Measurements from ENCODE around the gene TFAP2D.

Gene TFAP2D

DNA sequence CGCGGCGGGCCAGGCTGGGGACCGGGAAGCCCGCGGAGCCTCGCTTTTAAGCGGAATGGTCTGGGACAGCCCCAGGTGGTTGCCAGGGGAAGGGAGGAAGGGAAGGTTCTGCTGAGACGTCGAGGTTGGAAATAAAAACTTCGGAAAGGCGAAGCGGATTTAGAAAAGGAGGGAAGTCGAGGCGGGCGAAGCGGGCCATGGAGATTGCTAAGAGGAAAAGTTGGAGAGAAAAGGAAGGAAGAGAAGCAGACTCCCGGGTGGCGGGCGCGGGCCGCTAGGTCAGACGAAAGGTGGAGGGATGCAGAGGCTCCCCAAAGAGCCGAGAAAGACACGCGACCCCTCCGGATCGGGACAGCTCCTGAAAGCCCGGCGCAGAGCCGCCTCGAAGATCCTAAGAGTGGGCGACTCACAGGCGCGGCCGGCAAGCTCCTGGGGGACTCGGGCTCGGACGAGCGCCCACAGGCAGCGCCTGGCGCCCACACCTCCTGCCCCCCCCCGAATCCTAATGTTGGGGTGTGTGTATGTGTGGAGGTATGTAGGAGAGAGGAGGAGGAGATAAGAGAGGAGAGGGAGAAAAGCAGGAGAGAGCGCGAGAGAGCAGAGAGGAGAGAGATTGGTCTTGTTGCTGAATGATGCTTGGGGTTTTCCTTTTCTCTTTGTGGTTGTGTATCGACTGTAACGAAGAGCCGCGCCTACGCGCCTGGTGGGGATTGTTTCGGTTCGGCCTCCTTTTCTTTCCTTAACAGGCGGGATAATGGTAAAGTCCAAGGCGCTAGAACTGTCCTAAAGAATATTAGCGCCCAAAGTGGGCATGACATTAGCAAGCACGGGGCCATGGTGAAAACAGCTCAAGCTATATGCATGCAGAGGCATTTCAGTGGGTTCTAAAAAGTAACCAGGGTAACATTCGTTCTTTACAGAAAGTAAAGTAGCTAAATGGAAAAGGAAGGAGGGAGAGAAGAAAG, 106.9 kb downstream of the TFAP2D start:
- peak in 1 of 2 donors; percentile 0 for DNase-seq

DNA sequence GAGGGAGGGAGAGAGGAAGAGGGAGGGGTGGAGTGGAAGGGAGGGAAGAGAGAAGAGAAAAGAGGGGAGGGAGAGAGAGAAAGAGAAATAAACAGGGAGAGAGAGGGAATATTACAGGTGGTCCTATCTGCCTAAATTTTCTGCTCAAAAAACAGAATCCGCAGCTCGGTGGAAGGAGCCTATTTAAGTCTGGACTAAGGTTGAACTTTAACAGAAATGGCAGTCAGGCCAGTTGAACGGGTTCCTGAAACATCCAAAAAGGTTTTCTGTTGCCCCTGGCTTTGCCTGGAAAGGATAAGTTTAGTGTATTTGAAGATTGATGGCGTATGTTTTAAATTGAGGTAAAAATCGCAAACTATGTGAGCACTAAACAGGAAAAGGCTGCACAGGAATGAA, 107.5 kb downstream of the TFAP2D start:
- DNase-seq, result no peak

DNA sequence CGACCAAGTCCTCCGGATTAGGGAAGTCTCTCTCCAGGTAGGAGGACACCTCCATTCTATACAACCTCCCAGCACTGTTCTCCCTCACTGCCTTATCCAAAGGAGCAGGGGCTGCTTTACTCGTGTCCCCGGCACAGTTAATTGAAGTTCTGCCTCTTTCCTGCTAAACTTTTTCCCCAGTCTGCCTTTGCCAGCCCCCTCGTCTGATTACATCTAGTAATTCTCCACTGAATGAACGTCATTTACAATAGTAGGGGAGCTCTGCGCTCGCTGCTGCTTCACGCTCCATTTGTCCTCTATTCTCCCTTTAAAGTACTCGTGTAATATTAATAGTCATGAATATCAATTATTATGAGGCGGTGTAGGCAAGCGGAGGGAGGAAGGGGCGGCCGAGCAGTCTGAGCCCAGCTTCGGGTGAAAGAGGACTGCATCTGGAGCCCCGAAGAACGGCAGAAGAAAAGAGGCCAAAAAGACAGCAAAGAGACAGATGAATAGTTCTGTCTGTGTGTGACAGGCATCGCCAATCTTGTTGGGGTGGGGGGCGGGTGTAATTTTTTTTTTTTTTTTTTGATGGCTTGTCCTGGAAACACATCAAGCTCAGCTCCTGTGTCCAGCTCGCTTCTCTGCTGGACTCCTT, 108.2 kb downstream of the TFAP2D start:
- no peak for DNase-seq

DNA sequence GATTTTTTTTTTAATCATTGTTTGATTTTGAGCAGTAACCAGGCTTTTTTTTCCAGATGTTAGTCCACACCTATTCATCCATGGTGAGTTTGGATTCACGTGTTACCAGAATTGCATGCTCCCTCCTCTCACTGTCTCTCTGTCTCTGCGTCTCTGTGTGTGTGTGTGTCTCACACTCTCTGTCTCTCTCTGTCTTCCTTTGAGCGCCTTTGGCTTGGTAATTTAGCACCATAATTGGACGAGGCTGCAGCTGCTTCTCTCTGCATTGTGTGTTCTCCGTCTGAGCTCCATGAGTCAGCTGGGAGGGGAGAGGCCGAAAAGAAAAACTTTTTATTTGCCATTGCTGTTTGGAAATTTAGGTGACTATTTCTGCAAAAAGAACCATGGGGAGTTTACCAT, 108.8 kb downstream of the TFAP2D start:
- DNase-seq, result no peak
